ENCODE data around the gene RCC1. TPM values are rescaled to one million over a fixed set of nuclear protein-coding genes. Genes with fewer than 3 reads are reported as not detected.
"Not testable (repeated sequence)": the region's sequence is repeated elsewhere in the genome, so short reads cannot be mapped to it uniquely, and the experiment has no call there.

RCC1 gene
- total RNA-seq, result 9.7 TPM
- 10 to 100 TPM in 3 of 4 donors, 1 to 10 TPM in 1; 8.2 to 16.4 (median 12.6) TPM for polyA plus RNA-seq

- Mint-ChIP-seq H3K27ac (peak within 1 kb of the TSS; percentile 98), H3K27me3 (peaks cover 5% of the 10 kb centered on the region), H3K4me1 (peaks cover 19 to 47% (median 30%) of the 10 kb centered on the region in 4 donors), H3K4me3 (peak within 1 kb of the TSS; percentile 94 to 99 (median 96)), H3K9me3 (peaks cover 0 to 1% (median 0%) of the 10 kb centered on the region in 7 donors), H3K36me3 (peaks cover 21% of the 10 kb centered on the region)
- Histone ChIP-seq H3K4me3 (ENCODE audit: low read depth, low read length) (peak within 1 kb of the TSS; percentile 91), H3K27me3 (ENCODE audit: control insufficient read depth, insufficient read depth, low read length) (no peaks in the 10 kb centered on the region), H3K36me3 (ENCODE audit: control insufficient read depth, insufficient read depth, low read length) (peaks cover 25% of the 10 kb centered on the region), H3K9me3 (ENCODE audit: control insufficient read depth in 2 of 2, low read length in 2 of 2) (no peaks in the 10 kb centered on the region), H3K4me1 (ENCODE audit: control insufficient read depth, insufficient read depth, low read length, poor library complexity, severe bottlenecking) (peaks cover 44% of the 10 kb centered on the region), H3K27ac (ENCODE audit: insufficient read depth, low read length, poor library complexity, severe bottlenecking) (peak within 1 kb of the TSS; percentile 90)
- DNase-seq, result peak; percentile 93 to 99 (median 97)
- peak; percentile 91 to 93 for ATAC-seq (ENCODE audit: low read depth in 2 of 2)
These were observed at the start of gene RCC1 for GRCh38 chr1:28505406-28506187. RCC1 (plus strand) TSS chr1:28506043; CDS start chr1:28529867, 23,824 bp downstream.

- H3K4me3 Mint-ChIP-seq, result no peak overlapping the region
- Histone ChIP-seq H3K4me1 (ENCODE audit: control insufficient read depth, insufficient read depth, low read length, poor library complexity, severe bottlenecking) (no peaks in the 10 kb centered on the region), H3K9me3 (ENCODE audit: control insufficient read depth in 2 of 2, low read length in 2 of 2) (no peaks in the 10 kb centered on the region), H3K4me3 (ENCODE audit: low read depth, low read length) (no peak overlapping the region), H3K27me3 (ENCODE audit: control insufficient read depth, insufficient read depth, low read length) (no peaks in the 10 kb centered on the region), H3K27ac (ENCODE audit: insufficient read depth, low read length, poor library complexity, severe bottlenecking) (no peak overlapping the region), H3K36me3 (ENCODE audit: control insufficient read depth, insufficient read depth, low read length) (peaks cover 3% of the 10 kb centered on the region)
- no peak for ATAC-seq (ENCODE audit: low read depth in 2 of 2)
- peaks cover 7% of the 10 kb centered on the region for H3K36me3 Mint-ChIP-seq
- H3K9me3 Mint-ChIP-seq, result peaks cover 0 to 1% (median 0%) of the 10 kb centered on the region in 7 donors
- peak in 1 of 3 donors; percentile 61 for DNase-seq
- H3K4me1 Mint-ChIP-seq, result peaks cover 10 to 23% (median 13%) of the 10 kb centered on the region in 4 donors
- no peaks in the 10 kb centered on the region for H3K27me3 Mint-ChIP-seq
- H3K27ac Mint-ChIP-seq, result peak overlapping the region in 2 of 3 donors; percentile 3 to 18
These were observed 49.8 kb upstream of the RCC1 start for GRCh38 chr1:28456078-28456477.

GRCh38 chr1:28457678-28458077 lies 48.2 kb upstream of the RCC1 start:
- Mint-ChIP-seq H3K27me3 (no peaks in the 10 kb centered on the region), H3K27ac (peak overlapping the region in 1 of 3 donors; percentile 60), H3K4me1 (peaks cover 8 to 16% (median 11%) of the 10 kb centered on the region in 4 donors), H3K36me3 (peaks cover 7% of the 10 kb centered on the region), H3K9me3 (peaks cover 0 to 1% (median 0%) of the 10 kb centered on the region in 7 donors), H3K4me3 (no peak overlapping the region)
- H3K4me1 ChIP-seq (ENCODE audit: control insufficient read depth, insufficient read depth, low read length, poor library complexity, severe bottlenecking), result no peaks in the 10 kb centered on the region
- DNase-seq, result no peak
- no peaks in the 10 kb centered on the region for H3K27me3 ChIP-seq (ENCODE audit: control insufficient read depth, insufficient read depth, low read length)
- ATAC-seq (ENCODE audit: low read depth in 2 of 2), result no peak
- peaks cover 8% of the 10 kb centered on the region for H3K36me3 ChIP-seq (ENCODE audit: control insufficient read depth, insufficient read depth, low read length)
- H3K4me3 ChIP-seq (ENCODE audit: low read depth, low read length), result no peak overlapping the region
- no peaks in the 10 kb centered on the region for H3K9me3 ChIP-seq (ENCODE audit: control insufficient read depth in 2 of 2, low read length in 2 of 2)
- no peak overlapping the region for H3K27ac ChIP-seq (ENCODE audit: insufficient read depth, low read length, poor library complexity, severe bottlenecking)

- H3K9me3 Mint-ChIP-seq, result peaks cover 0 to 1% (median 0%) of the 10 kb centered on the region in 7 donors
- DNase-seq (no peak), ATAC-seq (ENCODE audit: low read depth in 2 of 2) (no peak)
- H3K36me3 ChIP-seq (ENCODE audit: control insufficient read depth, insufficient read depth, low read length), result peaks cover 9% of the 10 kb centered on the region
- no peak overlapping the region for H3K4me3 ChIP-seq (ENCODE audit: low read depth, low read length)
- H3K36me3 Mint-ChIP-seq, result peaks cover 4% of the 10 kb centered on the region
- H3K27me3 ChIP-seq (ENCODE audit: control insufficient read depth, insufficient read depth, low read length), result no peaks in the 10 kb centered on the region
- peaks cover 8 to 11% (median 10%) of the 10 kb centered on the region in 4 donors for H3K4me1 Mint-ChIP-seq
- no peak overlapping the region for H3K27ac Mint-ChIP-seq
- H3K9me3 ChIP-seq (ENCODE audit: control insufficient read depth in 2 of 2, low read length in 2 of 2), result no peaks in the 10 kb centered on the region
- H3K27ac ChIP-seq (ENCODE audit: insufficient read depth, low read length, poor library complexity, severe bottlenecking), result no peak overlapping the region
- no peak overlapping the region for H3K4me3 Mint-ChIP-seq
- no peaks in the 10 kb centered on the region for H3K27me3 Mint-ChIP-seq
- no peaks in the 10 kb centered on the region for H3K4me1 ChIP-seq (ENCODE audit: control insufficient read depth, insufficient read depth, low read length, poor library complexity, severe bottlenecking)
These were observed 47.3 kb upstream of the RCC1 start for GRCh38 chr1:28458237-28459228.

GRCh38 chr1:28466226-28466778 lies 39.5 kb upstream of the RCC1 start:
- DNase-seq (no peak), ATAC-seq (ENCODE audit: low read depth in 2 of 2) (no peak)
- Mint-ChIP-seq H3K27ac (peak overlapping the region in 2 of 3 donors; percentile 28 to 36), H3K4me3 (no peak overlapping the region), H3K27me3 (no peaks in the 10 kb centered on the region), H3K36me3 (peaks cover 20% of the 10 kb centered on the region), H3K4me1 (no peaks in the 10 kb centered on the region), H3K9me3 (no peaks in the 10 kb centered on the region)
- Histone ChIP-seq H3K4me1 (ENCODE audit: control insufficient read depth, insufficient read depth, low read length, poor library complexity, severe bottlenecking) (no peaks in the 10 kb centered on the region), H3K27me3 (ENCODE audit: control insufficient read depth, insufficient read depth, low read length) (no peaks in the 10 kb centered on the region), H3K36me3 (ENCODE audit: control insufficient read depth, insufficient read depth, low read length) (peaks cover 24% of the 10 kb centered on the region), H3K4me3 (ENCODE audit: low read depth, low read length) (no peak overlapping the region), H3K9me3 (ENCODE audit: control insufficient read depth in 2 of 2, low read length in 2 of 2) (no peaks in the 10 kb centered on the region), H3K27ac (ENCODE audit: insufficient read depth, low read length, poor library complexity, severe bottlenecking) (no peak overlapping the region)

- Mint-ChIP-seq H3K9me3 (no peaks in the 10 kb centered on the region), H3K4me1 (no peaks in the 10 kb centered on the region), H3K27ac (no peak overlapping the region), H3K36me3 (peaks cover 21% of the 10 kb centered on the region), H3K27me3 (no peaks in the 10 kb centered on the region), H3K4me3 (no peak overlapping the region)
- Histone ChIP-seq H3K27ac (ENCODE audit: insufficient read depth, low read length, poor library complexity, severe bottlenecking) (no peak overlapping the region), H3K9me3 (ENCODE audit: control insufficient read depth in 2 of 2, low read length in 2 of 2) (no peaks in the 10 kb centered on the region), H3K4me1 (ENCODE audit: control insufficient read depth, insufficient read depth, low read length, poor library complexity, severe bottlenecking) (no peaks in the 10 kb centered on the region), H3K4me3 (ENCODE audit: low read depth, low read length) (no peak overlapping the region), H3K27me3 (ENCODE audit: control insufficient read depth, insufficient read depth, low read length) (no peaks in the 10 kb centered on the region), H3K36me3 (ENCODE audit: control insufficient read depth, insufficient read depth, low read length) (peaks cover 31% of the 10 kb centered on the region)
- no peak for ATAC-seq (ENCODE audit: low read depth in 2 of 2)
- DNase-seq, result peak in 1 of 3 donors; percentile 30
These were observed 35.7 kb upstream of the RCC1 start for GRCh38 chr1:28470146-28470545.

- peaks cover 30% of the 10 kb centered on the region for H3K36me3 Mint-ChIP-seq
- H3K9me3 ChIP-seq (ENCODE audit: control insufficient read depth in 2 of 2, low read length in 2 of 2); DNase-seq; H3K4me1 Mint-ChIP-seq; H3K27ac ChIP-seq (ENCODE audit: insufficient read depth, low read length, poor library complexity, severe bottlenecking); H3K4me3 Mint-ChIP-seq; ATAC-seq (ENCODE audit: low read depth in 2 of 2); H3K27me3 ChIP-seq (ENCODE audit: control insufficient read depth, insufficient read depth, low read length); H3K27me3 Mint-ChIP-seq; H3K4me1 ChIP-seq (ENCODE audit: control insufficient read depth, insufficient read depth, low read length, poor library complexity, severe bottlenecking); H3K9me3 Mint-ChIP-seq; H3K27ac Mint-ChIP-seq; H3K4me3 ChIP-seq (ENCODE audit: low read depth, low read length): not testable (repeated sequence)
- H3K36me3 ChIP-seq (ENCODE audit: control insufficient read depth, insufficient read depth, low read length), result peaks cover 37% of the 10 kb centered on the region
These were observed 26.3 kb upstream of the RCC1 start for GRCh38 chr1:28479497-28479896.

Measured in CD4-positive, CD25-positive, alpha-beta regulatory T cell (primary cell).